Testis (tissue), 3 donors: ENCODE measurements around the gene TBL1X. TPM values are rescaled to one million over a fixed set of nuclear protein-coding genes. Genes with fewer than 3 reads are reported as not detected.
A peak's percentile ranks its signal among the peaks of the same experiment; 100 is the strongest.

ENCODE experiments used
- DNase-seq: peaks from one replicate; pipeline ENCODE4 v3.0.0-alpha.2; 2019
- H3K27ac ChIP-seq, 2 donors: fragments of 200-600 bp; sonication (generic); one replicate each; pipeline ENCODE4 v1.5.1; 2019
- H3K27me3 ChIP-seq: fragments of 200-600 bp; sonication (generic); one replicate; pipeline ENCODE4 v1.5.1; 2019
- H3K36me3 ChIP-seq: fragments of 200-600 bp; sonication (generic); one replicate; pipeline ENCODE4 v1.5.1; 2017; ENCODE audit warnings: low read depth; ENCODE audit errors: missing control alignments
- H3K4me1 ChIP-seq: fragments of 200-600 bp; sonication (generic); one replicate; pipeline ENCODE4 v1.5.1; 2019
- H3K4me3 ChIP-seq, 2 donors: fragments of 200-600 bp; sonication (generic); one replicate each; pipeline ENCODE4 v1.5.1; 2017 to 2019
- H3K9me3 ChIP-seq: fragments of 200-600 bp; sonication (generic); one replicate; pipeline ENCODE4 v1.5.1; 2017
- CTCF ChIP-seq, 3 experiments: fragments of 450-650 bp in 2 of 3; fragments of 200-600 bp in 1 of 3; sonication (generic) in 1 of 3; IDR thresholded peaks; one replicate each; pipeline ENCODE4 v1.5.1; 2016 to 2019; ENCODE audit warnings: antibody characterized with exemption in 3 of 3, mild to moderate bottlenecking in 2 of 3, moderate library complexity in 1 of 3
- POLR2A ChIP-seq: fragments of 450-650 bp; IDR thresholded peaks from one replicate; pipeline ENCODE4 v1.6.1; 2017; ENCODE audit warnings: antibody characterized with exemption, mild to moderate bottlenecking, moderate library complexity
- WGBS, 2 donors: methylation state at CpG; one replicate each; pipeline ENCODE4 v1.1.5; 2018; 5-methylcytosine and 5-hydroxymethylcytosine counted together
- intact Hi-C: fragments of 100-400 bp; cut with DNase I; formaldehyde crosslinking; loops from one replicate; pipeline ENCODE4 v1.15.1; 2023; ENCODE audit warnings: low total_unique reads
- polyA plus RNA-seq: library from polyadenylated mRNA; stranded (reverse); fragments of 350-450 nt; fragmentation: Illumina TruSeq; extraction: RNeasy Lipid Tissue Mini Kit (QIAGEN cat#74804); gene quantifications from one replicate; pipeline ENCODE4 v1.2.3, GENCODE V29; 2014; ENCODE audit warnings: low read depth, low replicate concordance; ENCODE audit not compliant: insufficient read depth
- total RNA-seq, 2 donors: library from RNA; depleted of rRNA; stranded (reverse); fragments of >200 nt; gene quantifications; one replicate each; pipeline ENCODE4 v1.2.3, GENCODE V29; 2016

Gene TBL1X
- total and polyA plus RNA-seq, 3 donors from 2014 or later = 24.0 to 69.2 (median 48.1) TPM

- H3K27ac ChIP-seq = no peak overlapping the region
- WGBS, 2 donors = 84 to 100% methylated on average over 4 to 14 of the region's 14 CpGs
- H3K36me3 ChIP-seq = no peaks in the 10 kb centered on the region
- intact Hi-C loops = no loop called here
- DNase-seq = no peak
- TF ChIP-seq POLR2A (no peak), CTCF (IDR thresholded peaks at IDR 0.05) (no peak)
- H3K4me1 ChIP-seq = no peaks in the 10 kb centered on the region
- H3K27me3 ChIP-seq = no peaks in the 10 kb centered on the region
- no peaks in the 10 kb centered on the region for H3K9me3 ChIP-seq
- no peak overlapping the region for H3K4me3 ChIP-seq
Measured at GRCh38 chrX:9642270-9642995, 177.6 kb downstream of the TBL1X start.

GRCh38 chrX:9643807-9644206, 178.9 kb downstream of the TBL1X start:
- no peaks in the 10 kb centered on the region for H3K9me3 ChIP-seq
- no peaks in the 10 kb centered on the region for H3K27me3 ChIP-seq
- H3K4me1 ChIP-seq = no peaks in the 10 kb centered on the region
- no peak for DNase-seq
- intact Hi-C loops = no loop called here
- no peak overlapping the region for H3K27ac ChIP-seq
- TF ChIP-seq POLR2A (no peak), CTCF (IDR thresholded peaks at IDR 0.05) (no peak)
- WGBS, 2 donors = 93% methylated on average over 3 to 4 of the region's 4 CpGs
- H3K36me3 ChIP-seq = no peaks in the 10 kb centered on the region
- no peak overlapping the region for H3K4me3 ChIP-seq

- TF ChIP-seq POLR2A (no peak), CTCF (IDR thresholded peaks at IDR 0.05) (no peak)
- no peaks in the 10 kb centered on the region for H3K9me3 ChIP-seq
- no peaks in the 10 kb centered on the region for H3K36me3 ChIP-seq
- WGBS, 2 donors = 71% methylated on average over 3 to 6 of the region's 6 CpGs
- no peaks in the 10 kb centered on the region for H3K27me3 ChIP-seq
- intact Hi-C loops = no loop called here
- no peak for DNase-seq
- no peak overlapping the region for H3K27ac ChIP-seq
- H3K4me3 ChIP-seq = no peak overlapping the region
- H3K4me1 ChIP-seq = no peaks in the 10 kb centered on the region
Measured at GRCh38 chrX:9644335-9644734, 179.5 kb downstream of the TBL1X start.

GRCh38 chrX:9646471-9647224, 181.8 kb downstream of the TBL1X start:
- Histone ChIP-seq H3K27ac (no peak overlapping the region), H3K4me1 (no peaks in the 10 kb centered on the region)
- intact Hi-C loops = no loop called here

More at GRCh38 chrX:9646471-9647224, 181.8 kb downstream of the TBL1X start:
- WGBS, 2 donors = 41 to 52% methylated on average over 10 to 12 of the region's 12 CpGs
- no peaks in the 10 kb centered on the region for H3K9me3 ChIP-seq
- DNase-seq = peak; percentile 53
- no peak overlapping the region for H3K4me3 ChIP-seq
- TF ChIP-seq POLR2A (no peak), CTCF (IDR thresholded peaks at IDR 0.05) (no peak)
- H3K36me3 ChIP-seq = no peaks in the 10 kb centered on the region
- H3K27me3 ChIP-seq = no peaks in the 10 kb centered on the region
